ENCODE results near the gene MED16. TPM values are rescaled to one million over a fixed set of nuclear protein-coding genes. Genes with fewer than 3 reads are reported as not detected.

Gene MED16
- total and polyA plus RNA-seq, 10 of the 15 experiments (the other 5 are each of a cell fraction or from before 2014, with no cell fraction given), result 0.56 to 51.1 (median 13.6) TPM

- Histone ChIP-seq H3K4me1 (ENCODE audit: control insufficient read depth, insufficient read depth, low read length) (no peaks in the 10 kb centered on the region), H3K79me2 (ENCODE audit: control insufficient read depth, insufficient read depth, low read length) (no peaks in the 10 kb centered on the region), H4K20me1 (ENCODE audit: control insufficient read depth, insufficient read depth) (no peaks in the 10 kb centered on the region), H3K36me3 (ENCODE audit: control insufficient read depth in 2 of 2, insufficient read depth in 2 of 2, low read length in 1 of 2) (no peaks in the 10 kb centered on the region), H3K4me3 (no peak overlapping the region), H3K9me3 (replicated peaks; ENCODE audit: control insufficient read depth, insufficient read depth, low read length) (no peaks in the 10 kb centered on the region), H3K27ac (ENCODE audit: control insufficient read depth, insufficient read depth) (no peak overlapping the region), H3K27me3 (replicated peaks in 1 of 2; ENCODE audit: control insufficient read depth in 2 of 2, insufficient read depth in 2 of 2, low read length in 1 of 2) (no peaks in the 10 kb centered on the region), H3K4me2 (ENCODE audit: control insufficient read depth, insufficient read depth) (no peak overlapping the region), H3K9ac (ENCODE audit: control insufficient read depth, insufficient read depth, low read length) (no peak overlapping the region), H2AFZ (ENCODE audit: control insufficient read depth, low read depth, low read length) (no peak overlapping the region)
- POLR2A ChIA-PET, result no interaction called here
- SMC1A ChIA-PET (ENCODE audit: uncharacterized antibody, unreplicated experiment), result interaction anchor here (1.1 kb wide), 1 partner anchor 24 kb away, joined by 3 read pairs; no protein-coding TSS in a partner anchor
- intact Hi-C loops (cut with micrococcal nuclease; ENCODE audit: unreplicated experiment) (no loop called here), in situ Hi-C loops (cut with MboI) (no loop called here)
- no TSS peak for BruUV-seq (replicated peaks)
- ATAC-seq, result no peak
- RAD21 ChIA-PET (ENCODE audit: unreplicated experiment), result no interaction called here
- no peak for DNase-seq (ENCODE audit: low read depth, low spot score)
- CTCF ChIA-PET, result no interaction called here
- TF ChIP-seq IRF4 (IDR thresholded peaks at IDR 0.05; ENCODE audit: low read depth, low read length) (no peak), CREM (IDR thresholded peaks at IDR 0.05; ENCODE audit: low read depth) (no peak), PKNOX1 (IDR thresholded peaks at IDR 0.05) (no peak), CBFB (IDR thresholded peaks at IDR 0.05; ENCODE audit: low read depth) (no peak), PRDM15 (CRISPR knock-in tag; IDR thresholded peaks at IDR 0.05) (no peak), NFYB (IDR thresholded peaks at IDR 0.05; ENCODE audit: insufficient read depth, low read depth, low read length) (no peak), ESRRA (IDR thresholded peaks at IDR 0.05; ENCODE audit: low read length) (no peak), POLR2AphosphoS5 (IDR thresholded peaks at IDR 0.05; ENCODE audit: low read length) (no peak), GATAD2B (conservative IDR thresholded peaks at IDR 0.05; ENCODE audit: low read depth) (no peak), PAX5 (IDR thresholded peaks at IDR 0.05; ENCODE audit: borderline replicate concordance, low read depth, low read length) (no peak), ZBTB33 (IDR thresholded peaks at IDR 0.05) (no peak)
- FAIRE-seq, result no peak
- WGBS (ENCODE audit: insufficient coverage, insufficient replicate concordance, low lambda C conversion rate, missing lambda C conversion rate), result 53% methylated on average over 15 of the region's 15 CpGs
These were observed 68.1 kb downstream of the MED16 start for GRCh38 chr19:824885-825284.
